Keratinocyte (primary cell): ENCODE data around the gene VAMP4. TPM values are rescaled to one million over a fixed set of nuclear protein-coding genes. Genes with fewer than 3 reads are reported as not detected.

Experiments
- DNase-seq: peaks from one replicate; pipeline ENCODE4 v3.0.0-alpha.2; 2011; ENCODE audit warnings: low read depth, missing footprints, low spot score
- FAIRE-seq: peaks from 2 replicates; lab custom pipeline; 2011; peaks lifted over from hg19 to GRCh38; lab: Jason Lieb, UNC
- H2AFZ ChIP-seq: 2 replicates; pipeline ENCODE4 v1.6.0; 2012; ENCODE audit warnings: low read length, control low read depth, inconsistent platforms; ENCODE audit not compliant: control insufficient read depth
- H3K27ac ChIP-seq: 2 replicates; pipeline ENCODE4 v1.5.1; 2011; ENCODE audit warnings: low read length; ENCODE audit not compliant: control insufficient read depth, insufficient read depth
- H3K27me3 ChIP-seq: 3 replicates; pipeline ENCODE4 v1.6.0; 2011; ENCODE audit warnings: low read length; ENCODE audit not compliant: control insufficient read depth, insufficient read depth; ENCODE audit errors: extremely low read depth
- H3K36me3 ChIP-seq, 2 experiments: 2 replicates in 1 of 2; 3 replicates in 1 of 2; pipeline ENCODE4 v1.5.1; 2011; ENCODE audit warnings: low read length in 2 of 2, mild to moderate bottlenecking in 1 of 2; ENCODE audit not compliant: control insufficient read depth in 2 of 2, insufficient read depth in 2 of 2; ENCODE audit errors: extremely low read depth in 1 of 2
- H3K4me1 ChIP-seq: 3 replicates; pipeline ENCODE4 v1.5.1; 2011; ENCODE audit warnings: low read length; ENCODE audit not compliant: control insufficient read depth, insufficient read depth; ENCODE audit errors: extremely low read depth
- H3K4me2 ChIP-seq: 3 replicates; pipeline ENCODE4 v1.6.0; 2011; ENCODE audit warnings: low read depth, low read length; ENCODE audit not compliant: control insufficient read depth, insufficient read depth; ENCODE audit errors: extremely low read depth
- H3K4me3 ChIP-seq, 3 experiments: fragments of 200-600 bp in 1 of 3; sonication (generic) in 1 of 3; 2 replicates in 2 of 3; 3 replicates in 1 of 3; pipeline ENCODE4 v1.5.1; 2011 to 2016; ENCODE audit warnings: low read length in 3 of 3, mild to moderate bottlenecking in 3 of 3, control low read depth in 2 of 3, inconsistent platforms in 1 of 3, low read depth in 1 of 3, mixed read lengths in 1 of 3, mixed run types in 1 of 3, moderate library complexity in 1 of 3; ENCODE audit not compliant: control insufficient read depth in 2 of 3, insufficient read depth in 2 of 3; ENCODE audit errors: extremely low read depth in 1 of 3
- H3K79me2 ChIP-seq: 2 replicates; pipeline ENCODE4 v1.6.0; 2012; ENCODE audit warnings: low read length; ENCODE audit not compliant: control insufficient read depth, insufficient read depth
- H3K9ac ChIP-seq: 3 replicates; pipeline ENCODE4 v1.6.0; 2011; ENCODE audit warnings: low read length; ENCODE audit not compliant: control insufficient read depth, insufficient read depth; ENCODE audit errors: extremely low read depth
- H3K9me1 ChIP-seq: 3 replicates; pipeline ENCODE4 v1.6.0; 2011; ENCODE audit warnings: low read length; ENCODE audit not compliant: control insufficient read depth, insufficient read depth; ENCODE audit errors: extremely low read depth
- H3K9me3 ChIP-seq: 2 replicates; pipeline ENCODE4 v1.5.1; 2012; ENCODE audit warnings: low read depth, low read length; ENCODE audit not compliant: control insufficient read depth
- H4K20me1 ChIP-seq: 3 replicates; pipeline ENCODE4 v1.6.0; 2011; ENCODE audit warnings: low read length; ENCODE audit not compliant: control insufficient read depth, insufficient read depth; ENCODE audit errors: extremely low read depth
- EZH2 ChIP-seq: IDR thresholded peaks from one replicate; pipeline ENCODE4 v1.6.1; 2012; ENCODE audit warnings: inconsistent platforms, mild to moderate bottlenecking, low read length, moderate library complexity
- dilution Hi-C: fragments of 300-500 bp; cut with MboI; formaldehyde crosslinking; loops from one replicate; pipeline ENCODE4 v1.7.0; 2020; ENCODE audit warnings: low sequenced_read_pairs; ENCODE audit not compliant: extremely low pct_ligation_motif_present
- polyA plus RNA-seq, 5 experiments: library from polyadenylated mRNA; depleted of rRNA in 3 of 5; stranded (reverse) in 3 of 5; stranded (forward) in 1 of 5; unstranded in 1 of 5; fragments of >200 nt; gene quantifications; 1 replicate in 1 of 5; 2 replicates in 3 of 5; 3 replicates in 1 of 5; pipeline versions ENCODE4 v1.2.1 to v1.2.3, GENCODE V29; 2011 to 2012; ENCODE audit warnings: missing spikeins in 2 of 5, low read depth in 1 of 5, low replicate concordance in 1 of 5
- TF ChIP-seq, protein P1 (sequence below), 3 experiments: IDR thresholded peaks in 1 of 3; conservative IDR thresholded peaks in 1 of 3; optimal IDR thresholded peaks in 1 of 3; 2 replicates in 2 of 3; 3 replicates in 1 of 3; pipeline versions ENCODE3 to v1.5.1; 2011; ENCODE audit warnings: low read length in 3 of 3, mild to moderate bottlenecking in 3 of 3, moderate library complexity in 2 of 3, control low read depth in 1 of 3, inconsistent platforms in 1 of 3; ENCODE audit not compliant: insufficient read depth in 2 of 3; ENCODE audit errors: extremely low read depth in 1 of 3

The VAMP4 gene
- polyA plus RNA-seq, 1 donor (not counting 4 experiments of a cell fraction or from before 2014, with no cell fraction given), result 12.7 TPM

DNA sequence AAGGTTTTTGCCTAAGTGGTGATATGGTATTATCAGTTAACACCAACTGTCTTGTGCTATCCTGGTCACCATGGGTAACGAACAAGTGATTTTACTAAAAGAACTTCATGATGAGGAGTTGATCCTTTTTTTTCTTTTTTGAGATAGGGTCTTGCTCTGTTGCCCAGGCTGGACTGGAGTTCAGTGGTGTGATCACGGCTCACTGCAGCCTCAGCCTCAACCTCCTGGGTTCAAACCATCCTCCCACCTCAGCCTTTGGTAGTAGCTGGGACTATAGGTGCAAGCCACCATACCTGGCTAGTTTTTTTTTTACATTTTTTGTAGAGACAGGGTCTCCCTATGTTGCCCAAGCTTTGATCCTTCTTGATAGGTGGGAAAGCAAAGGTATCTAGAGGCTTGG is 44.7 kb upstream of the VAMP4 start:
- H3K4me1 ChIP-seq, result peaks cover 22% of the 10 kb centered on the region
- H3K9me3 ChIP-seq, result no peaks in the 10 kb centered on the region
- no peaks in the 10 kb centered on the region for H3K27me3 ChIP-seq
- H3K9ac ChIP-seq, result no peak overlapping the region
- dilution Hi-C loops, result no loop called here
- no peaks in the 10 kb centered on the region for H4K20me1 ChIP-seq
- H3K4me2 ChIP-seq, result no peak overlapping the region
- H3K4me3 ChIP-seq, result no peak overlapping the region
- no peaks in the 10 kb centered on the region for H3K9me1 ChIP-seq
- peaks cover 50% of the 10 kb centered on the region for H3K79me2 ChIP-seq
- H3K27ac ChIP-seq, result no peak overlapping the region
- no peak for FAIRE-seq
- DNase-seq, result no peak
- H2AFZ ChIP-seq, result no peak overlapping the region
- TF ChIP-seq, protein P1, sequence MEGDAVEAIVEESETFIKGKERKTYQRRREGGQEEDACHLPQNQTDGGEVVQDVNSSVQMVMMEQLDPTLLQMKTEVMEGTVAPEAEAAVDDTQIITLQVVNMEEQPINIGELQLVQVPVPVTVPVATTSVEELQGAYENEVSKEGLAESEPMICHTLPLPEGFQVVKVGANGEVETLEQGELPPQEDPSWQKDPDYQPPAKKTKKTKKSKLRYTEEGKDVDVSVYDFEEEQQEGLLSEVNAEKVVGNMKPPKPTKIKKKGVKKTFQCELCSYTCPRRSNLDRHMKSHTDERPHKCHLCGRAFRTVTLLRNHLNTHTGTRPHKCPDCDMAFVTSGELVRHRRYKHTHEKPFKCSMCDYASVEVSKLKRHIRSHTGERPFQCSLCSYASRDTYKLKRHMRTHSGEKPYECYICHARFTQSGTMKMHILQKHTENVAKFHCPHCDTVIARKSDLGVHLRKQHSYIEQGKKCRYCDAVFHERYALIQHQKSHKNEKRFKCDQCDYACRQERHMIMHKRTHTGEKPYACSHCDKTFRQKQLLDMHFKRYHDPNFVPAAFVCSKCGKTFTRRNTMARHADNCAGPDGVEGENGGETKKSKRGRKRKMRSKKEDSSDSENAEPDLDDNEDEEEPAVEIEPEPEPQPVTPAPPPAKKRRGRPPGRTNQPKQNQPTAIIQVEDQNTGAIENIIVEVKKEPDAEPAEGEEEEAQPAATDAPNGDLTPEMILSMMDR (optimal IDR thresholded peaks at IDR 0.05 in 1 of 3, IDR thresholded peaks at IDR 0.05 in 1 of 3, conservative IDR thresholded peaks at IDR 0.05 in 1 of 3; ENCODE audit: extremely low read depth in 1 of 3, insufficient read depth in 2 of 3, low read length in 3 of 3), result no peak
- TF ChIP-seq EZH2, result no peak
- peaks cover 33 to 53% of the 10 kb centered on the region in 2 experiments for H3K36me3 ChIP-seq

- H4K20me1 ChIP-seq, result no peaks in the 10 kb centered on the region
- H3K4me3 ChIP-seq, result no peak overlapping the region
- no peak overlapping the region for H3K4me2 ChIP-seq
- peaks cover 27 to 46% of the 10 kb centered on the region in 2 experiments for H3K36me3 ChIP-seq
- H3K79me2 ChIP-seq, result peaks cover 49% of the 10 kb centered on the region
- no peaks in the 10 kb centered on the region for H3K27me3 ChIP-seq
- H3K9ac ChIP-seq, result no peak overlapping the region
- H3K9me3 ChIP-seq, result no peaks in the 10 kb centered on the region
- TF ChIP-seq EZH2, result no peak
- TF ChIP-seq, protein P1 (optimal IDR thresholded peaks at IDR 0.05 in 1 of 3, IDR thresholded peaks at IDR 0.05 in 1 of 3, conservative IDR thresholded peaks at IDR 0.05 in 1 of 3; ENCODE audit: extremely low read depth in 1 of 3, insufficient read depth in 2 of 3, low read length in 3 of 3), result no peak
- H3K27ac ChIP-seq, result no peak overlapping the region
- DNase-seq (no peak), FAIRE-seq (no peak)
- H3K4me1 ChIP-seq, result peaks cover 23% of the 10 kb centered on the region
- dilution Hi-C loops, result no loop called here
- no peak overlapping the region for H2AFZ ChIP-seq
- H3K9me1 ChIP-seq, result no peaks in the 10 kb centered on the region
Measured at GRCh38 chr1:171785766-171786165, 43.9 kb upstream of the VAMP4 start.
